ENCODE data around the gene SLC2A1. TPM values are rescaled to one million over a fixed set of nuclear protein-coding genes. Genes with fewer than 3 reads are reported as not detected.

SLC2A1 gene
- total RNA-seq, 1 donor from 2014 or later, result 54.9 TPM

GRCh38 chr1:42880384-42880783, 78.3 kb downstream of the SLC2A1 start:
- intact Hi-C loops (cut with micrococcal nuclease), result no loop called here
- Histone ChIP-seq H3K4me3 (no peak overlapping the region), H3K9me3 (replicated peaks) (no peaks in the 10 kb centered on the region), H3K27me3 (ENCODE audit: low read depth) (peaks cover 7% of the 10 kb centered on the region), H3K27ac (replicated peaks) (no peak overlapping the region), H3K36me3 (no peaks in the 10 kb centered on the region), H3K4me1 (peaks cover 8% of the 10 kb centered on the region)
- TF ChIP-seq CTCF (IDR thresholded peaks at IDR 0.05; ENCODE audit: borderline replicate concordance), result no peak
- no peak for DNase-seq

- no peak for DNase-seq
- H3K27me3 ChIP-seq (ENCODE audit: low read depth), result no peaks in the 10 kb centered on the region
- intact Hi-C loops (cut with micrococcal nuclease), result no loop called here
These were observed 81.3 kb downstream of the SLC2A1 start for GRCh38 chr1:42877380-42877779.

GRCh38 chr1:42876009-42876408, 82.7 kb downstream of the SLC2A1 start:
- H3K4me1 ChIP-seq, result peaks cover 8% of the 10 kb centered on the region
- peaks cover 14% of the 10 kb centered on the region for H3K9me3 ChIP-seq (replicated peaks)
- TF ChIP-seq CTCF (IDR thresholded peaks at IDR 0.05; ENCODE audit: borderline replicate concordance), result no peak
- DNase-seq, result no peak
- H3K36me3 ChIP-seq, result no peaks in the 10 kb centered on the region
- H3K27me3 ChIP-seq (ENCODE audit: low read depth), result no peaks in the 10 kb centered on the region
- H3K4me3 ChIP-seq, result no peak overlapping the region
- no peak overlapping the region for H3K27ac ChIP-seq (replicated peaks)
- intact Hi-C loops (cut with micrococcal nuclease), result no loop called here

More at GRCh38 chr1:42877380-42877779, 81.3 kb downstream of the SLC2A1 start:
- peaks cover 8% of the 10 kb centered on the region for H3K4me1 ChIP-seq
- H3K27ac ChIP-seq (replicated peaks), result no peak overlapping the region
- peaks cover 11% of the 10 kb centered on the region for H3K9me3 ChIP-seq (replicated peaks)
- H3K36me3 ChIP-seq, result no peaks in the 10 kb centered on the region
- no peak for TF ChIP-seq CTCF (IDR thresholded peaks at IDR 0.05; ENCODE audit: borderline replicate concordance)
- no peak overlapping the region for H3K4me3 ChIP-seq

Other genes starting within 250 kb of the SLC2A1 start
- not detected for gene CLDN19, start 218.6 kb downstream of the SLC2A1 start, total RNA-seq
- 8.6 TPM for gene P3H1, start 191.8 kb downstream of the SLC2A1 start, total RNA-seq
- 7.8 TPM for gene C1orf50, start 191.6 kb downstream of the SLC2A1 start, total RNA-seq
- gene TMEM269, start 173.9 kb downstream of the SLC2A1 start, total RNA-seq, result not detected
- gene ERMAP, start 141.7 kb downstream of the SLC2A1 start, total RNA-seq, result 4.7 TPM
- gene SVBP, start 141.5 kb downstream of the SLC2A1 start, total RNA-seq, result 10.9 TPM
- 8.9 TPM for gene ZNF691, start 112.3 kb downstream of the SLC2A1 start, total RNA-seq
- gene EBNA1BP2, start 213.4 kb upstream of the SLC2A1 start, total RNA-seq, result 29.8 TPM
- gene CFAP57, start 213.5 kb upstream of the SLC2A1 start, total RNA-seq, result not detected

Measured in left ventricle myocardium inferior (tissue), 1 donor.